Esophagus muscularis mucosa (tissue), 4 donors: ENCODE results near the gene ENG.

Experiments used
- CTCF ChIP-seq, 3 experiments: fragments of 200-600 bp in 2 of 3; fragments of 450-650 bp in 1 of 3; sonication (generic) in 2 of 3; IDR thresholded peaks; one replicate each; pipeline ENCODE4 v1.5.1; 2017 to 2019; ENCODE audit warnings: antibody characterized with exemption in 3 of 3, mild to moderate bottlenecking in 2 of 3, moderate library complexity in 1 of 3
- EP300 ChIP-seq: sonication (generic); formaldehyde crosslinking; IDR thresholded peaks from one replicate; pipeline ENCODE4 v1.6.1; 2017; ENCODE audit warnings: antibody characterized with exemption
- POLR2A ChIP-seq: fragments of 450-650 bp; IDR thresholded peaks from one replicate; pipeline ENCODE4 v1.6.1; 2017; ENCODE audit warnings: antibody characterized with exemption, moderate library complexity, mild to moderate bottlenecking, low read depth
- POLR2AphosphoS5 ChIP-seq, 2 donors: sonication (generic); formaldehyde crosslinking; IDR thresholded peaks; one replicate each; pipeline ENCODE4 v1.6.1; 2017; ENCODE audit warnings: antibody characterized with exemption in 2 of 2

- TF ChIP-seq CTCF (IDR thresholded peaks at IDR 0.05), result no peak
- no peak for TF ChIP-seq POLR2A
- no peak for TF ChIP-seq POLR2AphosphoS5 (IDR thresholded peaks at IDR 0.05)
- TF ChIP-seq EP300, result no peak
Measured at GRCh38 chr9:127866535-127866934, 12.1 kb upstream of the ENG start.
